Fibroblast of upper back skin (primary cell): Measurements from ENCODE around the gene ZSWIM4.
"Not testable (repeated sequence)": the region's sequence is repeated elsewhere in the genome, so short reads cannot be mapped to it uniquely, and the experiment has no call there.

Experiments used
- DNase-seq: peaks from one replicate; pipeline ENCODE4 v3.0.0-alpha.2; 2013

Gene ZSWIM4

DNA sequence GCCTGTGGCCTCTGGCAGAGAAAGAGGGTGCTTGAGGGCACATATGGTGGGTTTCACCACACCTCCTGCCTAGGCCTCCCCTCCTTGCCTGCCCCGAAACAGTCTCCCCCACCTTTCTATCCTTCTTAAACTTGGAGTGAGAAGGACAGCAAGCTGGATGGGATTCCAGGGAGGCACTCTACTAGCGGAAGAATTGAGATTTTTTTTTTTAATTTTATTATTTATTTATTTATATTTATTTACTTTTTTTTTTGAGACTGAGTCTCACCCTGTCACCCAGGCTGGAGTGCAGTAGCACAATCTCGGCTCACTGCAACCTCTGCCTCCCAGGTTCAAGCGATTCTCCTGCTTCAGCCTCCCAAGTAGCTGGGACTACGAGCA is 56.5 kb downstream of the ZSWIM4 start:
- DNase-seq: not testable (repeated sequence)

- DNase-seq: not testable (repeated sequence)
Measured at GRCh38 chr19:13852171-13852707, 57.0 kb downstream of the ZSWIM4 start.

- DNase-seq: no peak
Measured at GRCh38 chr19:13856497-13856896, 61.3 kb downstream of the ZSWIM4 start.

DNA sequence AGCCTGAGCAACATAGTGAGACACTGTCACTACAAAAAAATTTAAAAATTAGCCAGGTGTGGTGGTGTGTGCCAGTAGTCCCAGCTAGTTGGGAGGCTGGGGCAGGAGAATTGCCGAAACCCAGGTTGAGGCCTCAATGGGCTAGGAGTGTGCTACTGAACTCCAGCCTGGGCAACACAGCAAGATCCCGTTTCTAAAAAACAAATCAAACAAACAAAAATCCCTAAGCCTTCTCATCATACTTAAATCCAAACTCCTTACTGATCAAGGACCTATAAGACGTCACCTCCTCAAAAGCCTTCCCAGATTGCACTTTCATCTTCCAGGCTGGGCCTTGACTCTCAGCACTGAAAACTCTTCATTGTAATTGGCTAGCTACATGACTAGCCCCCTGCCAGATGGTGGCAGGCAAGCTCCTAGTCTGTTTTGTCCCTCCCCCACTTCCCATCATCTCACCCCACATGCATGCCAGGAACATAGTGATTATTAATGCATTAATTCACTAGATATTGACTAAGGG is 64.2 kb downstream of the ZSWIM4 start:
- peak; percentile 59 for DNase-seq

DNA sequence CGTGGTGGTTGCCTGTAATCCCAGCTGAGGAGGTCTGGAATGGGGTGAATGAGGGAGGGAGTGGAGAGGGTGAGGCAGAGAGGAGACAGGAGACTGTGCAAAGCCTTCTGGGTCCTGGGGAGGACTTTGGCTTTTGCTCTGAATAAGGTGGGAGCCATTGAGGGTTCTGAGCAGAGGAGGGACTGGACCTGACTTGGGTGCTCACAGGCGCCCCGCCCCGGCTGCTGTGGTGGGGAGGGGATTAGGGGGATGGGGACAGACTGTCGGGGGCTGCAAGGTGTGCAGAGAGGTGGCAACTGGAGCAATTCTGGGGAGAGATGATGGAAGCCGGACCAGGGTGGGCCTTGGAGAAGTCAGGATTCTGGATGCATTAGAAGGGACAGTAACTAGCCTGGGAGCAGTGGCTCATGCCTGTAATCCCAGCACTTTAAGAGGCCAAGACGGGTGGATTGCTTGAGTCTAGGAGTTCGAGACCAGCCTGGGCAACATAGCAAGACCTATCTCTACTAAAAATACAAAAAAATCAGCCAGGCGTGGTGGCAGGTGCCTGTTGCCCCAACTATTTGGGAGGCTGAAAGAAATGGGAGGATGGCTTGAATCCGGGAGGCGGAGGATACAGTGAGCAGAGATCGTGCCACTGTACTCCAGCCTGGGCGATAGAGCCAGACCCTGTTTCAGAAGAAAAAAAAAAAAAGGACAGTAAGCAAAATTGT is 65.6 kb downstream of the ZSWIM4 start:
- no peak for DNase-seq

DNA sequence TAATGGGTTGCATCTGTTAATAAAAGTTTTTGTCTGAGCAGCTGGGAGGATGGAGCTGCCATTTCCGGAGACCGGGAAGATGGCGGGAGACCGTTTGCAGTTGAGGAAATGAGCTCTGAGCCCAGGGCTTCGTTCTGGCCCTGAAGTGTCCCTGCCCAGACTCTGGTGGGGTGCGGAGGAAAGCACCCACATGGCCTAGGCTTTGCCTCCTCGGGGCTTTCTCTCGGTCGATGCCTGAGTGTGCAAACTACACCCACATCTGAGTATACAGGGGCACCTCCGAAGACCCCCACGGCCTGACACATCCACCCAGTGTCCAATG is 66.1 kb downstream of the ZSWIM4 start:
- no peak for DNase-seq

GRCh38 chr19:13861714-13862531 is 66.7 kb downstream of the ZSWIM4 start:
- peak; percentile 94 for DNase-seq

DNA sequence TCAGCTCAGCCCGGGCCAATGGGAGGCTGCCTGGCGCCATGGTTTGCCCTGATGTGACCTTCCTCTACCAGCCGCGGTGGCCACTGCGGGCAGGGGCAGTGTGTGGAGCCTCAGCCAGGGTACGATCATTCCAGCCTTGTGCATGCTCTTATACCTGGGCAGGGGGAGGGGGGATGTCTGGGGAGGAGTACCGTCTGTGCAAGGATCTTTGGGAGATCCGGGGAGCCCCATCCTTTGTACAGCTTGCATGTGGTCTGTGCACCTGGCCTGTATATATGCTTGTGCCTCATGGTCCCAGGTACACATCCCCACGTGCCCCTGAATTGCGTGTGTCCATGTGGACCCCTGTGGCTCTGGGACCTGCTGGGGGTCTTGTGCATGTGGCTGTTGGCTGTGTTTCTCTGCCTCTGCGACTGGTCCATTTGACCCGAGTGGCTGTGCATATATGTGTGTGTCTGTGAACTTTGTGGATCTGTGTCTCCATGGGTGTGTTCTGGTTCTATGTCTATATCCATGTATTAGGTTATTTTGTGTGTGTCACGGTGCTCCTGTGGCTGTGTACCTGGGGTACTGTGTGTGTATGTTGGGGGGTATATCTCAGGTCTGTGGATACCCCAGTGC is 68.9 kb downstream of the ZSWIM4 start:
- DNase-seq: no peak

DNA sequence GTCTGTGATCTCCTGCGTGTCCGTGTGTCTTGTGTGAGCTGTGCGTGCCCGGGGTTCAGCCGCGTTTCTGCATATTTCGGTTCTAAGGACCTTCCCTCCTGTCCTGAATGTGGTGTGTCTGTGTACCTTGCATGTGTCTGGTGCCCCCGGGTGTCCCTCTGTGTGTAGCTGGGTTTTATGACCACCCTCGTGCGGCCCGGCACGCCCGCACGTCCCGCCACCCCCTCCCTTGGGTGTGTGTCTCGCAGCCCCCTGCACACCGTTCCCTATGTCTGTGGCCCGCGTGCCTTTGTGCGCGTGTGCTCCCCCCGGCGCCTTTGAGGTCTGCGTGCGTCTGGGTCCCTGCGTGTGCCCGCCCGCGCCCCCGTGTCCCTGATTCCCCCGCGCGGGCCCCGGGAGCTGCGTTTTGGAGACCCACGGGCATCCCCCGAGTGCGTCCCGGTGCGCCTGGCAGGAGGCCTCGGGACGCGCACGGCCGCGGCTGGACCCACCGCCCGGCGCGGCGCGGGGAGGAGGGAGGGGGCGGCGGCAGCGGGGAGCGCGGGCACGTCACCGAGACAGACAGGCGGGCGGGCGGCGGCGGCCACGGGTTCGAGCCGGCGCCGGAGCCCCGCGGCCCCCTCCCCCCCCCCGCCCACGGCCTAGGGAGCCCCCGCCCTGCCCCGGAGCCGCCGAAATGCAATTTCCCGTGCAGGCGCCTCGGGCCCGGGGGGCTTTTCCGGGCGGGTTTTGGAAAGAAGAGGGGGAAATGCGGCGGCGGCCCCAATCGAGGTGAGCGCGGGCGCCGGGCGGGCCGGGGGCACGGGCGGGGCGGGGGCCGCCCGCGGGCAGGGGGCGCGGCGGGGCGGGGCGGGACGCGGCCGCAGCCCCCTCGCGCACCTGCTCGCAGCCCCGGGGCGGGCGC is 69.7 kb downstream of the ZSWIM4 start:
- no peak for DNase-seq

DNA sequence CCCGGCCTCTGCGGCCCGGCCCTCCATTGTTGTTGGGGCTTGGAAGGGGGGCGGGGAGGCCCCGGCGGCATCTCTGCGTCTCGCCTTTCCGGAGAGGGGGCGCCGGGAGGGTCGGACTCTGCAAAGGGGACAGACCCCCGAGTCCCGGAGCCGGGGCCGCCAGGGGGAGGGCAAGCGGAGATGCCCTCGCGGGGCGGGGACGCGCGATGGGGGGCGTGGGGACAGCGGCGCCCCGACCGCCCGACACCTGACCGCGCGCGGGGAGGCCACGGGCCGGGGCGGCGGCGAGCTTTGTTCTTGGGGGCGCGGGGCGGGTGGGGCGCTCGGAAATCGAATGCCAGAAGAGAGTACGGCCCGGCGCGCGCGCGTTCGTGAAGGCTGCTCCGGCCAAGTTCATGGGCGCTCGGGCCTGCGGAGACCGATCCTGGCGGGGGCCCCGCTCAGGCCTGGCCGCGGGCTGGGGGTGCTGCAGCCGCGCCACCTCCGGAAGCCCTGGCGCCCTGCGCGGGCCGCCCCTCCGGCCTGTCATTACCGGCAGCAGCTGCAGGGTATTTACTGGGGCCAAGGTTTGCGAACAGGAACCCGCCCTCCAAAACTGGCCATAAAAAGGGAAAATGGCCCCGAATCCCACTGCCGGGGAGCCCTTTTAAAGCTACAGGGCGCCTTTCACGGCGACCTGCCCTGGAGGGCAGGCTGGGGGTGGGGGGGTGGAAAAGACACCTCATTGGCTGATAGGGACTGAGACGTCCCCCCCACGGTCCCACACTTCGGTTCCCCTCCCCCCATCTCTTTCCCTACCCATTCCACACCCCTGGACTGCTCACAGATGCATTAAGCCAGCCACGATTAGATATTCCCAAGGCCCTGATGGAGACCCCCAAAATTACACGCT is 70.6 kb downstream of the ZSWIM4 start:
- no peak for DNase-seq

GRCh38 chr19:13866463-13867046 is 71.3 kb downstream of the ZSWIM4 start:
- no peak for DNase-seq

DNA sequence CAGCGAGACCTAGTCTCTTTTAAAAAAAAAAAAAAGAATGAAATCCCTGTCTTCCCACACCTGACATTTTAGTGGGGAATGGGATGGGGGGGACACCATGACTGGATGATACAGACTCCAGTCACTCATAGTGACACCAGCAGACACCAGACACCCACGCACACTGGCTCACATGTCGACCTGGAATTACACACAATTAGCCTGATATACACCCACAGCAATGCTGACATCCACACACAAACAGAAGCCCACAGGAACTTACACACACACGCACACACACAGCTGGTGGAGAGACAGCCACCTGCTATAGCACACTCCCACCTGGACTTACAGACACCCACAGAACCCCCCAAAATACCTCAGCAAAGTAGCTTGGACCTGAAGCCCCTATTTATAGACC is 73.4 kb downstream of the ZSWIM4 start:
- DNase-seq: no peak

DNA sequence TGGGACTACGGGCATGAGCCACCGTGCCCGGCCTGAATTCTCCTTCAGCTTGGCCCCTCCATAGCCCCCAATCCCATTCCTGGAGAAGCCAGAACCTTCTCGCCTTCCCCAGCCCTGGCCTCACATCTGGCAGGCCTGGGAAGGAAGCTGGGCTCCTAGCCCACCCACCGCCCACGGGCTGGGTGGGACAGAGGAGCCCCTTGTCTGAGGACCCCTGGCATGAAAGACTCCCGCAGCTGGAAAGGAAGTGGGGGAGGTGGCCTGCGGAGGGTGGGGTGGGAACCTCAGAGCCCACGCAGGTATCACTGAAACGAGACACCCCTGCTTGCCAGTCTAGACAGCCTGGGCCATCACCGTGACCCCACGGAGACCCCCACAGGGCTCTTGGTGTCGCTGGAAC is 74.0 kb downstream of the ZSWIM4 start:
- DNase-seq: no peak

DNA sequence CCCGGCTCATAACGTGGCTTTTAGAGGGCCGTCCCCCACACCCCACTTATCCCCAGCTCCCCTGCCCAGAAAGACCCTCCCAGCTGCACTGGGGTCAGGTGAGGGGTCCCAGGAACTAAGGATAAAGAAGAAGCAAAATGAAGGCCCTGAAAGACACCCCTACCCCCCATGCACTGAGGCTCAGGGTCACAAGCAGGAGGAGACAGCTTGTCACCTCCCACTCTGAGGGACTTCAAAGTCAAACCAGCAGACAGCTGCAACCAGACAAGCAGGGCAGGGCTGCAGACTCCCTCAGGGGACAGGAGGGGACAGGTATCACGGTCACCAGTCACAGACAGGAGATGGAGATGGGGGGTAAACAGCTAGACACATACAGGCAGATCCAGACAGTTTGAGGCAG is 75.6 kb downstream of the ZSWIM4 start:
- no peak for DNase-seq

GRCh38 chr19:13872339-13872694 is 77.1 kb downstream of the ZSWIM4 start:
- DNase-seq: no peak

DNA sequence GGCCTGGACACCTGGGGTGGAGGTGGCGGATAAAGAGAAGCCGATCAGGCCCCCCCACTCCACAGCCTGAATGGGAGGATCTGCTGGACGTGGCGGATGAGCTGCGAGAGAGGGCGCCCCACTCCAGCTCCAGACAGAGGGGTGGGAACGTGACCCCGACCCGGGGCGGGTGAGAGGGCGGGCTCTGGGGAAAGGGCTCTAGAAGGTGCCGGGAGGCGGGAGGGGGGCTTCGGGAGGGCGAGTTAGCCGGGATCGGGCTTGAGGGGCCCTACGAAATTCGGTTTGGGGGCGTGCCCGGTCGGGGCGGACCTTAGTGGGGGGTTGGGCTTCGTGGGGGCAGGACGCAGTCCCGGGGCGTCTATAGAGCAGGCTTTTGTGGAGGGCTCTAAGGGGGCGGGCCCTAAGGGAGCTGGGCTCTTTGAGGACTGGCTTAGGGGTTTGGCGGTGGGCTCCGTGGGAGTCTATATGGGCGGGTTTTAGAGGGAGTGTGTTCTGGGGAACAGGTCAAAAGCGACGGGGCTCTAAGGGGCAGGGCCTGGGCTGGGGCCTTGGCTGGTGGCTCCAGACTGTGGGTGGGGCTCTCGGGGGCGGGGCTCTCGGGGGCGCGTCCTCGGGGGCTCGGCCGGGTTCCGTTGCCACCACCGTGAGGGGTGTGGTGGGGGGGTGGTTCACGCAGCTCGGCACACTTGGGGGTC is 77.6 kb downstream of the ZSWIM4 start:
- no peak for DNase-seq

- DNase-seq: no peak
Measured at GRCh38 chr19:13873834-13874515, 78.7 kb downstream of the ZSWIM4 start.

- no peak for DNase-seq
Measured at GRCh38 chr19:13875824-13876223, 80.6 kb downstream of the ZSWIM4 start.

- no peak for DNase-seq
Measured at GRCh38 chr19:13876834-13877233, 81.6 kb downstream of the ZSWIM4 start, which contains the start of gene NANOS3. TSS of gene NANOS3 (plus strand) at chr19:13877134. CDS start at chr19:13877249, 115 bp downstream.

GRCh38 chr19:13877303-13877702 is 82.1 kb downstream of the ZSWIM4 start:
- DNase-seq: no peak
